HEK293T (cell line): ENCODE measurements around the gene ZBTB46.

ENCODE experiments used
- ELF4 ChIP-seq: fragments of 450-650 bp; IDR thresholded peaks from 2 replicates; pipeline ENCODE4 v1.6.1; 2017; ENCODE audit warnings: antibody characterized with exemption
- FOXA1 ChIP-seq: fragments of 450-650 bp; IDR thresholded peaks from 2 replicates; pipeline ENCODE4 v1.6.1; 2016; ENCODE audit warnings: mild to moderate bottlenecking
- FOXK2 ChIP-seq: fragments of 450-650 bp; IDR thresholded peaks from 2 replicates; pipeline ENCODE4 v1.6.1; 2016; ENCODE audit warnings: mild to moderate bottlenecking
- FOXM1 ChIP-seq: fragments of 450-650 bp; IDR thresholded peaks from 2 replicates; pipeline ENCODE4 v1.6.1; 2017; ENCODE audit warnings: mild to moderate bottlenecking, borderline replicate concordance
- LEF1 ChIP-seq: fragments of 450-650 bp; IDR thresholded peaks from 2 replicates; pipeline ENCODE4 v1.6.1; 2017; ENCODE audit warnings: mild to moderate bottlenecking, borderline replicate concordance
- NFRKB ChIP-seq: fragments of 450-650 bp; IDR thresholded peaks from 2 replicates; pipeline ENCODE4 v1.6.1; 2016; ENCODE audit warnings: mild to moderate bottlenecking, moderate library complexity
- SP1 ChIP-seq: fragments of 450-650 bp; IDR thresholded peaks from 2 replicates; pipeline ENCODE4 v1.6.1; 2017
- TARDBP ChIP-seq: fragments of 450-650 bp; IDR thresholded peaks from 2 replicates; pipeline ENCODE4 v1.6.1; 2016

GRCh38 chr20:63783970-63784369 lies 47.1 kb downstream of the ZBTB46 start:
- TF ChIP-seq ELF4 (no peak), FOXA1 (no peak), SP1 (no peak), FOXM1 (no peak), NFRKB (no peak), TARDBP (no peak), LEF1 (no peak), FOXK2 (no peak)
